HG02870 (cell line): ENCODE results near the gene RFTN1.
"Not testable (repeated sequence)": the region's sequence is repeated elsewhere in the genome, so short reads cannot be mapped to it uniquely, and the experiment has no call there.

Experiments
- ATAC-seq: cut with Tn5 transposase; IDR thresholded peaks from one replicate; pipeline ENCODE4 v1.9.1; 2021; ENCODE audit warnings: mild to moderate bottlenecking, moderate library complexity; ENCODE audit not compliant: unreplicated experiment

The RFTN1 gene

GRCh38 chr3:16315623-16316022 is 197.9 kb downstream of the RFTN1 start:
- no peak for ATAC-seq

GRCh38 chr3:16313886-16314645 is 199.4 kb downstream of the RFTN1 start:
- ATAC-seq: no peak

GRCh38 chr3:16311960-16312451 is 201.5 kb downstream of the RFTN1 start:
- ATAC-seq: peak; percentile 50

GRCh38 chr3:16310486-16310885 is 203.0 kb downstream of the RFTN1 start:
- ATAC-seq: not testable (repeated sequence)

- ATAC-seq: peak; percentile 81
These were observed 203.9 kb downstream of the RFTN1 start for GRCh38 chr3:16309558-16309957.

- ATAC-seq: no peak
These were observed 204.8 kb downstream of the RFTN1 start for GRCh38 chr3:16308727-16309126.

- no peak for ATAC-seq
These were observed 205.5 kb downstream of the RFTN1 start for GRCh38 chr3:16307832-16308531.

GRCh38 chr3:16305111-16305541 is 208.4 kb downstream of the RFTN1 start:
- no peak for ATAC-seq

- no peak for ATAC-seq
These were observed 209.2 kb downstream of the RFTN1 start for GRCh38 chr3:16304061-16305010.

GRCh38 chr3:16303037-16303575 is 210.4 kb downstream of the RFTN1 start:
- ATAC-seq: no peak

GRCh38 chr3:16302082-16302631 is 211.3 kb downstream of the RFTN1 start:
- no peak for ATAC-seq

GRCh38 chr3:16301507-16301906 is 212.0 kb downstream of the RFTN1 start:
- ATAC-seq: no peak

- ATAC-seq: peak; percentile 60
These were observed 212.6 kb downstream of the RFTN1 start for GRCh38 chr3:16300881-16301359.

GRCh38 chr3:16300307-16300706 is 213.2 kb downstream of the RFTN1 start:
- ATAC-seq: peak; percentile 51

GRCh38 chr3:16299746-16300145 is 213.8 kb downstream of the RFTN1 start:
- ATAC-seq: no peak

- no peak for ATAC-seq
These were observed 214.6 kb downstream of the RFTN1 start for GRCh38 chr3:16298891-16299290.

GRCh38 chr3:16297997-16298885 is 215.3 kb downstream of the RFTN1 start:
- no peak for ATAC-seq

- ATAC-seq: no peak
These were observed 218.1 kb downstream of the RFTN1 start for GRCh38 chr3:16295298-16295890.

- no peak for ATAC-seq
These were observed 218.7 kb downstream of the RFTN1 start for GRCh38 chr3:16294844-16295243.
